Measurements from ENCODE around the gene GDI2. TPM values are rescaled to one million over a fixed set of nuclear protein-coding genes. Genes with fewer than 3 reads are reported as not detected.

GDI2 gene
- total RNA-seq, 2 experiments from 2014 or later = 265 to 292 TPM

DNA sequence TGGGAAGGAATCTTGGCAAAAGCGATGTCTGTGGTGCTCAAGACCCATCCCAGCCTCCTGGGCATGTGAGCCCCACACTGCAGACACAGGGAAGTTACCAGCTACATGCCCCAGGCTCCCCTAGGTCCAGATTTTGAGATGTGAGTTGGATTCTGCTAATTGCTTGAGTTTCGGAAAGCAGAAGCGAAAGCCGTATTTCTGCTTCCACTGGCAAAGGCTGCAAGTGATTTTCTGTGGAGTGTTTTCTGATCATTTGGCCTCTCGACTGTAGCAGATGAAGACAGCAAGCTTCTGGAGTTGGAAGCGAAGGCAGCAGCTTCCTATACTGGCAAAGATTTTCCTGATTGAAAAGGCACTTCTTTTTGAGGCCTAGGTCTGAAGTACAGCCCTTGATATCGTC, 46.8 kb upstream of the GDI2 start:
- H3K79me2 ChIP-seq (ENCODE audit: insufficient read depth, low read depth, low read length) = no peaks in the 10 kb centered on the region
- ChIA-PET POLR2A (interaction anchor here (0.6 to 5.3 kb wide), 4 partner anchors 9 to 195 kb away, joined by 3 to 40 read pairs (median 5); no protein-coding TSS in a partner anchor), CTCF (ENCODE audit: unreplicated experiment) (no interaction called here)
- no peak overlapping the region for H3K4me2 ChIP-seq (ENCODE audit: low read length)
- no peak overlapping the region for H3K27ac ChIP-seq (ENCODE audit: low read depth, low read length, poor library complexity, severe bottlenecking)
- H3K4me1 ChIP-seq (ENCODE audit: insufficient read depth, low read length, poor library complexity, severe bottlenecking) = peaks cover 13% of the 10 kb centered on the region
- no peaks in the 10 kb centered on the region for H3K36me3 ChIP-seq (ENCODE audit: insufficient read depth, low read length)
- H3K9me2 ChIP-seq (ENCODE audit: insufficient read depth, low read length) = no peaks in the 10 kb centered on the region
- no peaks in the 10 kb centered on the region for H3K9me3 ChIP-seq (ENCODE audit: low read length)
- DNase-seq (ENCODE audit: low spot score) = no peak
- no TSS peak for BruUV-seq (replicated peaks)
- TF ChIP-seq, protein P1, sequence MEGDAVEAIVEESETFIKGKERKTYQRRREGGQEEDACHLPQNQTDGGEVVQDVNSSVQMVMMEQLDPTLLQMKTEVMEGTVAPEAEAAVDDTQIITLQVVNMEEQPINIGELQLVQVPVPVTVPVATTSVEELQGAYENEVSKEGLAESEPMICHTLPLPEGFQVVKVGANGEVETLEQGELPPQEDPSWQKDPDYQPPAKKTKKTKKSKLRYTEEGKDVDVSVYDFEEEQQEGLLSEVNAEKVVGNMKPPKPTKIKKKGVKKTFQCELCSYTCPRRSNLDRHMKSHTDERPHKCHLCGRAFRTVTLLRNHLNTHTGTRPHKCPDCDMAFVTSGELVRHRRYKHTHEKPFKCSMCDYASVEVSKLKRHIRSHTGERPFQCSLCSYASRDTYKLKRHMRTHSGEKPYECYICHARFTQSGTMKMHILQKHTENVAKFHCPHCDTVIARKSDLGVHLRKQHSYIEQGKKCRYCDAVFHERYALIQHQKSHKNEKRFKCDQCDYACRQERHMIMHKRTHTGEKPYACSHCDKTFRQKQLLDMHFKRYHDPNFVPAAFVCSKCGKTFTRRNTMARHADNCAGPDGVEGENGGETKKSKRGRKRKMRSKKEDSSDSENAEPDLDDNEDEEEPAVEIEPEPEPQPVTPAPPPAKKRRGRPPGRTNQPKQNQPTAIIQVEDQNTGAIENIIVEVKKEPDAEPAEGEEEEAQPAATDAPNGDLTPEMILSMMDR (conservative IDR thresholded peaks at IDR 0.05; ENCODE audit: low read length) = no peak
- no peaks in the 10 kb centered on the region for H4K20me1 ChIP-seq (ENCODE audit: insufficient read depth, low read length)
- H2AFZ ChIP-seq (ENCODE audit: low read length) = no peak overlapping the region
- intact Hi-C loops (cut with micrococcal nuclease; ENCODE audit: unreplicated experiment) = no loop called here
- no peak overlapping the region for H3K4me3 ChIP-seq (ENCODE audit: low read depth, low read length, poor library complexity, severe bottlenecking)

DNA sequence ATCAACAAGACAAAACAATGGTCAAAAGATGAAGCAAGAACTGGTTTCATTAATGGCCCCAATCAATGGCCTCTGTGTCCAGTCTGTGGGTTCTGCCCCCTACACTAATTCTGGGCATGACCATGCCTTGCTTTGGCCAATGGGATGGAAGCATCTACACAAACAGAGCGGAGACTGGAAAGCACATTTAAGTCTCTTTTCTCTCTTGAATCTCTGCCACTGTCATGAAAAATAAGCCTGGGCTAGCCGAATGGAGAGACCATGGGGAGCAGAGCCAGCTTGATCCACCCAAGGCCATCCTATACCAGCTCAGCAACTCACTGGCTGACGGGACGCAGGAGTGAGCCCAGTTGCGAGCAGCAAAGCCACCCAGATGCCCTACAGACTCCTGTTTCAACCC, 45.6 kb upstream of the GDI2 start:
- no TSS peak for BruUV-seq (replicated peaks)
- Histone ChIP-seq H3K79me2 (ENCODE audit: insufficient read depth, low read depth, low read length) (no peaks in the 10 kb centered on the region), H4K20me1 (ENCODE audit: insufficient read depth, low read length) (no peaks in the 10 kb centered on the region), H3K36me3 (ENCODE audit: insufficient read depth, low read length) (no peaks in the 10 kb centered on the region), H3K9me3 (ENCODE audit: low read length) (no peaks in the 10 kb centered on the region), H3K9me2 (ENCODE audit: insufficient read depth, low read length) (no peaks in the 10 kb centered on the region), H3K27ac (ENCODE audit: low read depth, low read length, poor library complexity, severe bottlenecking) (no peak overlapping the region), H3K4me1 (ENCODE audit: insufficient read depth, low read length, poor library complexity, severe bottlenecking) (peaks cover 13% of the 10 kb centered on the region), H2AFZ (ENCODE audit: low read length) (no peak overlapping the region), H3K4me2 (ENCODE audit: low read length) (no peak overlapping the region), H3K4me3 (ENCODE audit: low read depth, low read length, poor library complexity, severe bottlenecking) (no peak overlapping the region)
- TF ChIP-seq, protein P1 (conservative IDR thresholded peaks at IDR 0.05; ENCODE audit: low read length) = no peak
- TF ChIP-seq EZH2phosphoT487 (IDR thresholded peaks at IDR 0.05; ENCODE audit: borderline replicate concordance, low read depth, low read length) = no peak
- intact Hi-C loops (cut with micrococcal nuclease; ENCODE audit: unreplicated experiment) = no loop called here
- DNase-seq (ENCODE audit: low spot score) = no peak
- POLR2A ChIA-PET = interaction anchor here (0.6 to 5.3 kb wide), 10 partner anchors 10 to 52 kb away, joined by 3 to 40 read pairs (median 4); partner anchors contain the start of genes ANKRD16 and FBH1
- CTCF ChIA-PET (ENCODE audit: unreplicated experiment) = interaction anchor here (0.8 to 1.2 kb wide), 2 partner anchors 12 to 15 kb away, joined by 4 to 5 read pairs; no protein-coding TSS in a partner anchor

DNA sequence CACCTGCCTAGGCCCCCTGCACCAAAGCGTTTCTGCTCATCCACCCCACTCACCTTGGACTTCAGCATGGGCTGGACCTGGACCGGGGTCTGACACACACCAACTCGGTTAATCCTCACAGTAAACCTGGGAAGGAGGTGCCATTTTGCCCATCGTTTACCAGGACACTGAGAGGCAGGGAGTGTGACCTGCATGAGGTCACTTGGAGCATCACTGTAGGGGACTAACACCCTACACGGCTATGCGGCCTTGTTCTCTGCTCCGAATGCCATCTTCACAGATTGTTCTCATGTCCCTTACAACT, 43.4 kb upstream of the GDI2 start:
- CTCF ChIA-PET (ENCODE audit: unreplicated experiment) = no interaction called here

More for the DNA sequence above, 43.4 kb upstream of the GDI2 start:
- BruUV-seq (replicated peaks) = no TSS peak
- intact Hi-C loops (cut with micrococcal nuclease; ENCODE audit: unreplicated experiment) = no loop called here
- no peak for DNase-seq (ENCODE audit: low spot score)
- Histone ChIP-seq H3K9me2 (ENCODE audit: insufficient read depth, low read length) (no peaks in the 10 kb centered on the region), H4K20me1 (ENCODE audit: insufficient read depth, low read length) (no peaks in the 10 kb centered on the region), H3K36me3 (ENCODE audit: insufficient read depth, low read length) (no peaks in the 10 kb centered on the region), H3K4me1 (ENCODE audit: insufficient read depth, low read length, poor library complexity, severe bottlenecking) (peaks cover 30% of the 10 kb centered on the region), H3K9me3 (ENCODE audit: low read length) (no peaks in the 10 kb centered on the region), H3K79me2 (ENCODE audit: insufficient read depth, low read depth, low read length) (no peaks in the 10 kb centered on the region), H2AFZ (ENCODE audit: low read length) (no peak overlapping the region), H3K4me3 (ENCODE audit: low read depth, low read length, poor library complexity, severe bottlenecking) (no peak overlapping the region), H3K4me2 (ENCODE audit: low read length) (no peak overlapping the region), H3K27ac (ENCODE audit: low read depth, low read length, poor library complexity, severe bottlenecking) (no peak overlapping the region)
- POLR2A ChIA-PET = interaction anchor here (1.1 to 5.3 kb wide), 4 partner anchors 11 to 30 kb away, joined by 3 to 40 read pairs (median 4); no protein-coding TSS in a partner anchor
- no peak for TF ChIP-seq EZH2phosphoT487 (IDR thresholded peaks at IDR 0.05; ENCODE audit: borderline replicate concordance, low read depth, low read length)
- TF ChIP-seq, protein P1 (conservative IDR thresholded peaks at IDR 0.05; ENCODE audit: low read length) = no peak

All from OCI-LY7 (cell line).